ENCODE measurements around the gene SKP2.
"Not testable (repeated sequence)": the region's sequence is repeated elsewhere in the genome, so short reads cannot be mapped to it uniquely, and the experiment has no call there.

GRCh38 chr5:36198783-36199182, 46.9 kb downstream of the SKP2 start:
- TF ChIP-seq ZNF8 (CRISPR knock-in tag; IDR thresholded peaks at IDR 0.05); POU6F1 (CRISPR knock-in tag; IDR thresholded peaks at IDR 0.05; ENCODE audit: borderline replicate concordance, low read depth); BACH2 (CRISPR knock-in tag; IDR thresholded peaks at IDR 0.05; ENCODE audit: borderline replicate concordance); GLIS3 (CRISPR knock-in tag; IDR thresholded peaks at IDR 0.05); PPARA (CRISPR knock-in tag; IDR thresholded peaks at IDR 0.05; ENCODE audit: borderline replicate concordance); TOX (CRISPR knock-in tag; IDR thresholded peaks at IDR 0.05; ENCODE audit: borderline replicate concordance); ESRRG (CRISPR knock-in tag; IDR thresholded peaks at IDR 0.05); PATZ1 (CRISPR knock-in tag; IDR thresholded peaks at IDR 0.05; ENCODE audit: borderline replicate concordance); ZNF70 (CRISPR knock-in tag; IDR thresholded peaks at IDR 0.05); TSHZ2 (CRISPR knock-in tag; IDR thresholded peaks at IDR 0.05); RARB (CRISPR knock-in tag; IDR thresholded peaks at IDR 0.05); ZFP30 (CRISPR knock-in tag; IDR thresholded peaks at IDR 0.05): not testable (repeated sequence)
- TF ChIP-seq, protein P1, sequence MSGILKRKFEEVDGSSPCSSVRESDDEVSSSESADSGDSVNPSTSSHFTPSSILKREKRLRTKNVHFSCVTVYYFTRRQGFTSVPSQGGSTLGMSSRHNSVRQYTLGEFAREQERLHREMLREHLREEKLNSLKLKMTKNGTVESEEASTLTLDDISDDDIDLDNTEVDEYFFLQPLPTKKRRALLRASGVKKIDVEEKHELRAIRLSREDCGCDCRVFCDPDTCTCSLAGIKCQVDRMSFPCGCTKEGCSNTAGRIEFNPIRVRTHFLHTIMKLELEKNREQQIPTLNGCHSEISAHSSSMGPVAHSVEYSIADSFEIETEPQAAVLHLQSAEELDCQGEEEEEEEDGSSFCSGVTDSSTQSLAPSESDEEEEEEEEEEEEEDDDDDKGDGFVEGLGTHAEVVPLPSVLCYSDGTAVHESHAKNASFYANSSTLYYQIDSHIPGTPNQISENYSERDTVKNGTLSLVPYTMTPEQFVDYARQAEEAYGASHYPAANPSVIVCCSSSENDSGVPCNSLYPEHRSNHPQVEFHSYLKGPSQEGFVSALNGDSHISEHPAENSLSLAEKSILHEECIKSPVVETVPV (CRISPR knock-in tag; IDR thresholded peaks at IDR 0.05), result not testable (repeated sequence)

Measured in SK-N-SH treated with all-trans-retinoic acid at 6 μM for 48 hours (cell line).